K562 (cell line): ENCODE data around the gene MEGF11.

Experiments
- BACH1 ChIP-seq: fragments of 200-800 bp; sonication (Bioruptor generic); IDR thresholded peaks from 2 replicates; pipeline ENCODE4 v1.6.1; 2016; ENCODE audit warnings: missing genetic modification characterization, missing compliant biosample characterization
- CC2D1A ChIP-seq: fragments of 450-650 bp; IDR thresholded peaks from 2 replicates; pipeline ENCODE4 v1.6.1; 2017; ENCODE audit warnings: mild to moderate bottlenecking
- ERF ChIP-seq: fragments of 450-650 bp; formaldehyde crosslinking; IDR thresholded peaks from 2 replicates; pipeline ENCODE4 v1.4.0; 2020; ENCODE audit warnings: mild to moderate bottlenecking, mixed read lengths
- HDAC6 ChIP-seq: IDR thresholded peaks from 2 replicates; pipeline ENCODE4 v1.6.1; 2012; ENCODE audit warnings: low read depth, mild to moderate bottlenecking, control low read depth, inconsistent platforms, low read length, moderate library complexity
- MAZ ChIP-seq, 2 experiments: fragments of 450-650 bp in 1 of 2; sonication (generic) in 1 of 2; formaldehyde crosslinking; IDR thresholded peaks in 1 of 2; conservative IDR thresholded peaks in 1 of 2; 2 replicates each; pipeline versions ENCODE4 v1.4.0 to v1.5.0; 2020; ENCODE audit warnings: mild to moderate bottlenecking in 1 of 2, missing genetic modification reagents in 1 of 2
- MYBL2 ChIP-seq, 2 experiments: fragments of 450-650 bp in 1 of 2; sonication (generic) in 1 of 2; formaldehyde crosslinking in 1 of 2; IDR thresholded peaks; 2 replicates each; pipeline versions ENCODE4 v1.6.1 to v1.8.1; 2017 to 2022; ENCODE audit warnings: borderline replicate concordance in 1 of 2, inconsistent platforms in 1 of 2, low read depth in 1 of 2, mild to moderate bottlenecking in 1 of 2, missing genetic modification reagents in 1 of 2, moderate library complexity in 1 of 2
- NELFE ChIP-seq: IDR thresholded peaks from 2 replicates; pipeline ENCODE4 v1.6.1; 2011; ENCODE audit warnings: mild to moderate bottlenecking; ENCODE audit not compliant: insufficient read depth, insufficient read length
- NFRKB ChIP-seq: fragments of 450-650 bp; IDR thresholded peaks from 2 replicates; pipeline ENCODE4 v1.6.1; 2016; ENCODE audit warnings: low read depth

DNA sequence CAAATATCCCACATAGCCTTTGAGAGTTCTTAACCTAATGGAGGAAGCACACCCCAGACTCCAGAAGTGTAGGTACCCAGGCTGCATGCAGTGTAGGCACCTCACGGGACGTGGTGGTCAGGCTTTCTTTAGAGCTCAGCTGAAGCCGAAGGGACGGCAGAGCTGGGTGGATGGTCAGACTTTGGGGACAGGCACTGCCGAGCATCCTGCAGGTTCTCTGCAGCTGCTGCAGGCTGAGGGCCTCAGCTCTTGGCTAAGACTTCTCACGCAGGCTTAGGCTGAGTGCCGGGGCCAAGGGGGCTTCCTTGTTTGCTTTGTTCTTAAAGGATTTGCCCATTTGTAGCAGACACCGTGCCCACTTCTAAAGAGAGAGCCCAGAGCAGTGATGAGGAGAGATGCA lies 207.2 kb downstream of the MEGF11 start:
- no peak for TF ChIP-seq CC2D1A
- TF ChIP-seq ERF = no peak
- TF ChIP-seq NFRKB = no peak
- no peak for TF ChIP-seq BACH1 (tag)
- no peak for TF ChIP-seq MAZ (CRISPR knock-in tag; conservative IDR thresholded peaks at IDR 0.05 in 1 of 2, IDR thresholded peaks at IDR 0.05 in 1 of 2)
- no peak for TF ChIP-seq NELFE
- no peak for TF ChIP-seq MYBL2 (IDR thresholded peaks at IDR 0.05; ENCODE audit: low read depth)
- no peak for TF ChIP-seq MYBL2 (CRISPR knock-in tag; IDR thresholded peaks at IDR 0.05; ENCODE audit: borderline replicate concordance)
- TF ChIP-seq HDAC6 = no peak
